ENCODE results near the gene PLCD1. TPM values are rescaled to one million over a fixed set of nuclear protein-coding genes. Genes with fewer than 3 reads are reported as not detected.

PLCD1 gene
- total and polyA plus RNA-seq, 2 of the 13 experiments (the other 11 are each of a cell fraction or from before 2014, with no cell fraction given): 10.1 to 12.4 TPM

DNA sequence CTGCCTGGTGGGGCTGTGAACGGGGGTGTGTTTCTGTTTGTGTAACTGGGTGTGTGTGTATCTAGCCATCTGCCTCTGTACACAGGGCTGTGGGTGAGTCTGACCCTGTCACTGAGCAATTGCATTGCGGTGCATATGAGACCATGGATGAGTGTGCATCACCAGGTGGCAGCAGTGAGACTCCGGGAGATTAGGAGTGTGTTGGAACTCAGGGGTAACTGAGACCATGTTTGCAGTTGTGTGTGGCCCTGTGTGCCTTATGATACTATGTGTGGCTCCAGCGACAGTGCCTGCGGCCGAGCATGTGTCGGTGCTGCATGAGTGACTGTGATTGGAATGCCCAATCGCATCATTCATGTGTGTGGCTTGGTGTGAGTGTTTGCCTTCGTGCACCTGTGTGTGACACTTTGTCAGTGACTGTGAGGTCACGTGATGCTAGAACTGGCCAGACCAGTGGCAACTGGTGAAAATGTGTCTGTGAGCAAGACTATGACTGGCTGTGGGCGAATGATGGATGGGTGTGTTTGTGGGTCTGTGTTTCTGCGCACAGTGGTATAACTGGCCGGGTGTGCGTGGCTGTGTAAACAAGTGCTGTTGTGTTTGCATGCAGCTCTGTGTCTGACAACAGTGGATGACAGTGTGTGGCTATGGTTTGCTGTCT lies 24.9 kb downstream of the PLCD1 start (continued):
- TF ChIP-seq, protein P1, sequence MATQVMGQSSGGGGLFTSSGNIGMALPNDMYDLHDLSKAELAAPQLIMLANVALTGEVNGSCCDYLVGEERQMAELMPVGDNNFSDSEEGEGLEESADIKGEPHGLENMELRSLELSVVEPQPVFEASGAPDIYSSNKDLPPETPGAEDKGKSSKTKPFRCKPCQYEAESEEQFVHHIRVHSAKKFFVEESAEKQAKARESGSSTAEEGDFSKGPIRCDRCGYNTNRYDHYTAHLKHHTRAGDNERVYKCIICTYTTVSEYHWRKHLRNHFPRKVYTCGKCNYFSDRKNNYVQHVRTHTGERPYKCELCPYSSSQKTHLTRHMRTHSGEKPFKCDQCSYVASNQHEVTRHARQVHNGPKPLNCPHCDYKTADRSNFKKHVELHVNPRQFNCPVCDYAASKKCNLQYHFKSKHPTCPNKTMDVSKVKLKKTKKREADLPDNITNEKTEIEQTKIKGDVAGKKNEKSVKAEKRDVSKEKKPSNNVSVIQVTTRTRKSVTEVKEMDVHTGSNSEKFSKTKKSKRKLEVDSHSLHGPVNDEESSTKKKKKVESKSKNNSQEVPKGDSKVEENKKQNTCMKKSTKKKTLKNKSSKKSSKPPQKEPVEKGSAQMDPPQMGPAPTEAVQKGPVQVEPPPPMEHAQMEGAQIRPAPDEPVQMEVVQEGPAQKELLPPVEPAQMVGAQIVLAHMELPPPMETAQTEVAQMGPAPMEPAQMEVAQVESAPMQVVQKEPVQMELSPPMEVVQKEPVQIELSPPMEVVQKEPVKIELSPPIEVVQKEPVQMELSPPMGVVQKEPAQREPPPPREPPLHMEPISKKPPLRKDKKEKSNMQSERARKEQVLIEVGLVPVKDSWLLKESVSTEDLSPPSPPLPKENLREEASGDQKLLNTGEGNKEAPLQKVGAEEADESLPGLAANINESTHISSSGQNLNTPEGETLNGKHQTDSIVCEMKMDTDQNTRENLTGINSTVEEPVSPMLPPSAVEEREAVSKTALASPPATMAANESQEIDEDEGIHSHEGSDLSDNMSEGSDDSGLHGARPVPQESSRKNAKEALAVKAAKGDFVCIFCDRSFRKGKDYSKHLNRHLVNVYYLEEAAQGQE (IDR thresholded peaks at IDR 0.05; ENCODE audit: borderline replicate concordance in 1 of 2, low read depth in 1 of 2, low read length in 2 of 2): no peak
- TF ChIP-seq ZNF513 (CRISPR knock-in tag; conservative IDR thresholded peaks at IDR 0.05) (no peak), TEAD2 (CRISPR knock-in tag; IDR thresholded peaks at IDR 0.05) (no peak), ZNF260 (CRISPR knock-in tag; IDR thresholded peaks at IDR 0.05; ENCODE audit: borderline replicate concordance, low read depth) (no peak), HNF4A (CRISPR knock-in tag; IDR thresholded peaks at IDR 0.05) (no peak), THYN1 (CRISPR knock-in tag; IDR thresholded peaks at IDR 0.05; ENCODE audit: borderline replicate concordance, low read depth) (no peak), ZMYM4 (CRISPR knock-in tag; IDR thresholded peaks at IDR 0.05) (peak; percentile 25; the same call in 1 of the 2 replicates), DZIP1 (CRISPR knock-in tag; IDR thresholded peaks at IDR 0.05) (no peak)
- TF ChIP-seq, protein P2, sequence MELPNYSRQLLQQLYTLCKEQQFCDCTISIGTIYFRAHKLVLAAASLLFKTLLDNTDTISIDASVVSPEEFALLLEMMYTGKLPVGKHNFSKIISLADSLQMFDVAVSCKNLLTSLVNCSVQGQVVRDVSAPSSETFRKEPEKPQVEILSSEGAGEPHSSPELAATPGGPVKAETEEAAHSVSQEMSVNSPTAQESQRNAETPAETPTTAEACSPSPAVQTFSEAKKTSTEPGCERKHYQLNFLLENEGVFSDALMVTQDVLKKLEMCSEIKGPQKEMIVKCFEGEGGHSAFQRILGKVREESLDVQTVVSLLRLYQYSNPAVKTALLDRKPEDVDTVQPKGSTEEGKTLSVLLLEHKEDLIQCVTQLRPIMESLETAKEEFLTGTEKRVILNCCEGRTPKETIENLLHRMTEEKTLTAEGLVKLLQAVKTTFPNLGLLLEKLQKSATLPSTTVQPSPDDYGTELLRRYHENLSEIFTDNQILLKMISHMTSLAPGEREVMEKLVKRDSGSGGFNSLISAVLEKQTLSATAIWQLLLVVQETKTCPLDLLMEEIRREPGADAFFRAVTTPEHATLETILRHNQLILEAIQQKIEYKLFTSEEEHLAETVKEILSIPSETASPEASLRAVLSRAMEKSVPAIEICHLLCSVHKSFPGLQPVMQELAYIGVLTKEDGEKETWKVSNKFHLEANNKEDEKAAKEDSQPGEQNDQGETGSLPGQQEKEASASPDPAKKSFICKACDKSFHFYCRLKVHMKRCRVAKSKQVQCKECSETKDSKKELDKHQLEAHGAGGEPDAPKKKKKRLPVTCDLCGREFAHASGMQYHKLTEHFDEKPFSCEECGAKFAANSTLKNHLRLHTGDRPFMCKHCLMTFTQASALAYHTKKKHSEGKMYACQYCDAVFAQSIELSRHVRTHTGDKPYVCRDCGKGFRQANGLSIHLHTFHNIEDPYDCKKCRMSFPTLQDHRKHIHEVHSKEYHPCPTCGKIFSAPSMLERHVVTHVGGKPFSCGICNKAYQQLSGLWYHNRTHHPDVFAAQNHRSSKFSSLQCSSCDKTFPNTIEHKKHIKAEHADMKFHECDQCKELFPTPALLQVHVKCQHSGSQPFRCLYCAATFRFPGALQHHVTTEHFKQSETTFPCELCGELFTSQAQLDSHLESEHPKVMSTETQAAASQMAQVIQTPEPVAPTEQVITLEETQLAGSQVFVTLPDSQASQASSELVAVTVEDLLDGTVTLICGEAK (IDR thresholded peaks at IDR 0.05): 0 out of 2 replicates have a peak, but pooled peaks have one; percentile 11
- TF ChIP-seq, protein P2 (CRISPR knock-in tag; IDR thresholded peaks at IDR 0.05): no peak; the same call in 1 of the 2 replicates

All from HepG2 (cell line).